Suppressor macrophage (primary cell): ENCODE measurements around the gene SVIL.
A peak's percentile ranks its signal among the peaks of the same experiment; 100 is the strongest.

Experiments
- DNase-seq, 4 experiments: peaks; one replicate each; pipeline ENCODE4 v3.0.0-alpha.2; 2020 to 2022
- total RNA-seq, 17 experiments: gene quantifications; one replicate each; lab custom pipeline; 2026; ENCODE audit warnings: mixed read lengths in 6 of 17, inconsistent platforms in 3 of 17; lab: John Stamatoyannopoulos, UW

SVIL gene
- 9.4 to 53.6 (median 26.2) reads per million in 17 experiments for total RNA-seq

GRCh38 chr10:29634764-29635625 lies at the start of gene SVIL:
SVIL (minus strand) TSS chr10:29634971; CDS start chr10:29555058, 79,913 bp downstream.
- DNase-seq: peak; percentile 39 to 68 (median 58)

- DNase-seq: peak; percentile 80 to 95 (median 88)
These were observed 47.1 kb upstream of the SVIL start for GRCh38 chr10:29681676-29682448.

- no peak for DNase-seq
These were observed 45.3 kb upstream of the SVIL start for GRCh38 chr10:29680091-29680490.

- DNase-seq: no peak
These were observed 42.0 kb upstream of the SVIL start for GRCh38 chr10:29676732-29677131.

GRCh38 chr10:29675984-29676383 lies 41.2 kb upstream of the SVIL start:
- DNase-seq: no peak

GRCh38 chr10:29671968-29672367 lies 37.2 kb upstream of the SVIL start:
- DNase-seq: no peak

GRCh38 chr10:29671228-29671780 lies 36.5 kb upstream of the SVIL start:
- DNase-seq: no peak

- no peak for DNase-seq
These were observed 36.0 kb upstream of the SVIL start for GRCh38 chr10:29670761-29671160.

GRCh38 chr10:29669149-29669548 lies 34.4 kb upstream of the SVIL start:
- DNase-seq: no peak

GRCh38 chr10:29668628-29669027 lies 33.9 kb upstream of the SVIL start:
- no peak for DNase-seq

- no peak for DNase-seq
These were observed 32.4 kb upstream of the SVIL start for GRCh38 chr10:29667191-29667590.

GRCh38 chr10:29666201-29666600 lies 31.4 kb upstream of the SVIL start:
- no peak for DNase-seq

GRCh38 chr10:29663718-29664117 lies 28.9 kb upstream of the SVIL start:
- DNase-seq: no peak

GRCh38 chr10:29658984-29659965 lies 24.5 kb upstream of the SVIL start:
- DNase-seq: peak; percentile 85 to 96 (median 88)

GRCh38 chr10:29657719-29658274 lies 23.0 kb upstream of the SVIL start:
- no peak for DNase-seq

- DNase-seq: no peak
These were observed 21.8 kb upstream of the SVIL start for GRCh38 chr10:29656451-29656992.

GRCh38 chr10:29652192-29652591 lies 17.4 kb upstream of the SVIL start:
- no peak for DNase-seq

- no peak for DNase-seq
These were observed 17.0 kb upstream of the SVIL start for GRCh38 chr10:29651767-29652166.

- DNase-seq: no peak
These were observed 15.8 kb upstream of the SVIL start for GRCh38 chr10:29650552-29650944.

- no peak for DNase-seq
These were observed 15.1 kb upstream of the SVIL start for GRCh38 chr10:29649561-29650551.
